ENCODE data around the gene TRAPPC10.

Gene TRAPPC10

DNA sequence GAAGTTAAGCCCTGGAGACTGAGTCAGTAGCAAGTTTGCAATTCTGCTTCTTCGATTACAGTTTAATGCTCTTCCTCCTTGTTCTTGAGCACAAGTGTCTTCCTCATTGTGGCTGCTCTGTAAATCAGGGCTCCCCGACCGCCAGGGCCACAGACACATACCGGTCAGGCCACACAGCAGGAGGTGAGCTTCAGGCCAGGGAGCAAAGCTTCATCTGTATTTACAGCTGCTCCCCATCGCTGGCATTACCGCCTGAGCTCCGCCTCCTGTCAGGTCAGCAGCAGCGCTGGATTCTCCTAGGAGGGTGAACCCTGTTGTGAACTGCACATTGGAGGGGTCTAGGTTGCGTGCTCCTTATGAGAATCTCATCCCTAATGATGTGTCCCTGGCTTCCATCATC is 1.7 kb upstream of the TRAPPC10 start:
- no peak for TF ChIP-seq CTCF (IDR thresholded peaks at IDR 0.05; ENCODE audit: low read depth, low read length)
- H3K4me3 ChIP-seq (replicated peaks in 1 of 2; ENCODE audit: low read depth in 2 of 2, low read length in 2 of 2): no peak overlapping the region
- DNase-seq (ENCODE audit: low read depth in 2 of 2): no peak

DNA sequence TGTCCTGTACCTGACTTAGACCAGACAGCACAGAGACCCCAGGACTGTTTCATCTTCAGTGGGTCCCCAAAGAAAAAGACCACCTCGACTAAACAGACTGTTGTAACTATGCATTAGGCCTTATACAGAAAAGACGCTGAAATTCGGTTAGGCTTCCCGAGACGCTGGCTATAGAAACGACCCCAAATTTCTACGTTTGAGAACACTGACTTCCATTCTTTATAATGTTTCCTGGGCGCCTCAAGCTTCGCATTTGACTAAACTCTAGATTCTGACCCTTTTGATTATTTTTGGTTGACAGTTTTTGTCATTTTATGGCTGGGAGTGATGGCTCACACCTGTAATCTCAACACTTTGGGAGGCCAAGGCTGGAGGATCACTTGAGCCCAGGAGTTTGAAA is 986 bp upstream of the TRAPPC10 start:
- no peak for DNase-seq (ENCODE audit: low read depth in 2 of 2)
- H3K4me3 ChIP-seq (replicated peaks in 1 of 2; ENCODE audit: low read depth in 2 of 2, low read length in 2 of 2): peak overlapping the region; percentile 69 to 75
- TF ChIP-seq CTCF (IDR thresholded peaks at IDR 0.05; ENCODE audit: low read depth, low read length): no peak

- H3K4me3 ChIP-seq (replicated peaks in 1 of 2; ENCODE audit: low read depth in 2 of 2, low read length in 2 of 2): peak overlapping the region; percentile 71 to 75
- no peak for TF ChIP-seq CTCF (IDR thresholded peaks at IDR 0.05; ENCODE audit: low read depth, low read length)
- DNase-seq (ENCODE audit: low read depth in 2 of 2): peak in 1 of 2 donors; percentile 43
Measured at GRCh38 chr21:44012474-44013379, 618 bp downstream of the TRAPPC10 start.

DNA sequence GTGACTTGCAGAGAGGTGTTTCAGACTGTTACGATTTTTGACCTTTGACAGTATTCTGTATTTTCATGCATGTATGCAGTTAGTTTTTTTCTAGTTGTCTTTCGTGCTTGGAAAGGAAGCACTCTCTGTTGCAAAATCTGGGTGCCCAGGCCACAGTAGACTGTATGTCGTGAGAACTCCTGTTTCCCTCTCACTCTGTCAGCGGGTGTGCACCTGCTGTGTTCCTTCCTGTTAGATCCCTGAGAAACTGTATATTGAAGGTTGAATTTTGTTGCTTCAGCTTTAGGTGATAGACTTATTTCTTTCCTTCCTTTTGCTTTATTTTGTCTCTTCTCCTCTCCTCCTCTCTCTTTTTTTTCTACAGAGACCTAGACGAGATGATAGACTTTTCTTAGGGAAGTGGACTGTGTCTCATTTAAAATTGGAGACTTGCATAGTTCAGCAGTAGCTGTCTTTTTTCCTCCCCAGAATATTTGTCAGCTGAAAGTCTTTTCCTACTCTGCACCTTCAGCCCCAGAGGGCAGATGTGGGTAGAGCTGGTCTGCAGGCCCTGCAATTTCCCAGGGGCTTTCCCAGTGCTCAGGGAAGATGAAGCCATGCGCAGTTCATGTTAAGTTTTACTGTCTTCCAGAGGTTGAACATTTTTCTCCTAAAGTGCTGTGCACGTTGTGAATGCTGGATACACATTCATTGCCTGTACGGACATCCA is 1.4 kb downstream of the TRAPPC10 start:
- H3K4me3 ChIP-seq (replicated peaks in 1 of 2; ENCODE audit: low read depth in 2 of 2, low read length in 2 of 2): peak overlapping the region; percentile 71 to 75
- peak; percentile 14 for TF ChIP-seq CTCF (IDR thresholded peaks at IDR 0.05; ENCODE audit: low read depth, low read length)
- DNase-seq (ENCODE audit: low read depth in 2 of 2): peak in 1 of 2 donors; percentile 11

DNA sequence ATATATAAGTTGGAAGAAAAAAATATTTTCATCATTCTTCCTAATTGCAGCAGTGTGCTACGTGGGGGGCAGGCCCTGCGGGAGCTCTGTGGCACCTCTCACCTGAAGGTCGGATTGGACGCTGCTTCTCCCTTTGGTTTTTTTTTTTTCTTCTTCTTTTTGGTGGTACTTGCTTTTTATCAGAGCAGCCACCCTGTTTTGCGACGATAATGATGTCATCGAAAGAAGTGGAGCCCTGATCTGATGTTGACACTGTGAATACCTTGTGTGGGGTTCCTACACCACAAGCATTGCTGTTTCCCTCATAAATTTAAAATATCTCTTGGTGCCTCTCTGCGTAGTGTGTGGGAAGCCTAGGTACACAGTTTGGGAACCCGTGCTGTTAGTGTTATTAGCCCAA is 5.5 kb downstream of the TRAPPC10 start:
- no peak for TF ChIP-seq CTCF (IDR thresholded peaks at IDR 0.05; ENCODE audit: low read depth, low read length)
- H3K4me3 ChIP-seq (replicated peaks in 1 of 2; ENCODE audit: low read depth in 2 of 2, low read length in 2 of 2): no peak overlapping the region
- DNase-seq (ENCODE audit: low read depth in 2 of 2): no peak

DNA sequence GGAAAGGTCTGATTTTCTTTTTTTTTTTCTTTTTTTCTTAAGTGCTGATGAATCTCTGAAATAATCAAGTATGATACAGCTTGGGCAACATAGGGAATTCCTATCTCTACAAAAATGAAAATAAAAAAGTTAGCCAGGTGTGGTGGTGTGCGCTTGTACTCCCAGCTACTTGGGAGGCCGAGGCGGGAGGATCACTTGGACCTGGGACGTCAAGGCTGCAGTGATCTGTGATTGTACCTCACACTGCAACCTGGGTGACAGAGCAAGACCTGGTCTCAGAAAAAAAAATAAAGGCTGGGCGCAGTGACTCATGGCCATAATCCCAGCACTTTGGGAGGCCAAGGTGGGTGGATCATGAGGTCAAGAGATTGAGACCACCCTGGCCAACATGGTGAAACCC is 6.0 kb downstream of the TRAPPC10 start:
- no peak for TF ChIP-seq CTCF (IDR thresholded peaks at IDR 0.05; ENCODE audit: low read depth, low read length)
- no peak for DNase-seq (ENCODE audit: low read depth in 2 of 2)
- H3K4me3 ChIP-seq (replicated peaks in 1 of 2; ENCODE audit: low read depth in 2 of 2, low read length in 2 of 2): no peak overlapping the region

Measured in cardiac fibroblast (primary cell).